ENCODE measurements around the gene NEUROD1.

Gene NEUROD1

DNA sequence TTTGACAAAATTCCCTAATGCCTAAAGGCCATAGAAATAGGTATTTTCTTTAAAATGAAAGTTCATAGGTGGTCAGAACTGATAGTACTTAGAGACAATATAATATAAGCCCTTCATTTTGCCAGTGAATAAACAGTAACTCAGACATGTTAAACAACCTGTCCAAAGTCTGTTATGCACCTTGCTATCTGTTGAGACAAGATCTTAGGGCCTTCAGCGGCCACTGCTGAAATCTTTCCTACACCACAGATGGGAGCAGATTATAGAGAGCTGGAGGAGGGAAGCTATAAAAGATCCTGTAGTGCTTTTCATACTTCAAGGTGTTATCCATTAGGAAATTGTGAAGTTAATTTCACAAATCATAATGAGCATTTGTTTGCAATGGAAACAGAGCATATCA is 37.2 kb downstream of the NEUROD1 start:
- no peak overlapping the region for H3K27ac ChIP-seq (ENCODE audit: low read length)
- no peak overlapping the region for H2AFZ ChIP-seq (ENCODE audit: low read length)
- no peaks in the 10 kb centered on the region for H3K9me3 ChIP-seq (replicated peaks; ENCODE audit: insufficient read depth, low read length)
- no peaks in the 10 kb centered on the region for H3K36me3 ChIP-seq (replicated peaks; ENCODE audit: insufficient read depth, low read length)
- H3K27me3 ChIP-seq (replicated peaks; ENCODE audit: insufficient read depth, low read length), result no peaks in the 10 kb centered on the region
- H4K20me1 ChIP-seq (ENCODE audit: insufficient read depth, low read length), result no peaks in the 10 kb centered on the region
- no peaks in the 10 kb centered on the region for H3F3A ChIP-seq (ENCODE audit: insufficient read depth, low read length)
- TF ChIP-seq EZH2phosphoT487 (IDR thresholded peaks at IDR 0.05; ENCODE audit: low read length), result no peak
- TF ChIP-seq, protein P1, sequence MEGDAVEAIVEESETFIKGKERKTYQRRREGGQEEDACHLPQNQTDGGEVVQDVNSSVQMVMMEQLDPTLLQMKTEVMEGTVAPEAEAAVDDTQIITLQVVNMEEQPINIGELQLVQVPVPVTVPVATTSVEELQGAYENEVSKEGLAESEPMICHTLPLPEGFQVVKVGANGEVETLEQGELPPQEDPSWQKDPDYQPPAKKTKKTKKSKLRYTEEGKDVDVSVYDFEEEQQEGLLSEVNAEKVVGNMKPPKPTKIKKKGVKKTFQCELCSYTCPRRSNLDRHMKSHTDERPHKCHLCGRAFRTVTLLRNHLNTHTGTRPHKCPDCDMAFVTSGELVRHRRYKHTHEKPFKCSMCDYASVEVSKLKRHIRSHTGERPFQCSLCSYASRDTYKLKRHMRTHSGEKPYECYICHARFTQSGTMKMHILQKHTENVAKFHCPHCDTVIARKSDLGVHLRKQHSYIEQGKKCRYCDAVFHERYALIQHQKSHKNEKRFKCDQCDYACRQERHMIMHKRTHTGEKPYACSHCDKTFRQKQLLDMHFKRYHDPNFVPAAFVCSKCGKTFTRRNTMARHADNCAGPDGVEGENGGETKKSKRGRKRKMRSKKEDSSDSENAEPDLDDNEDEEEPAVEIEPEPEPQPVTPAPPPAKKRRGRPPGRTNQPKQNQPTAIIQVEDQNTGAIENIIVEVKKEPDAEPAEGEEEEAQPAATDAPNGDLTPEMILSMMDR (IDR thresholded peaks at IDR 0.05; ENCODE audit: low read length), result no peak
- no peak for TF ChIP-seq EZH2 (optimal IDR thresholded peaks at IDR 0.05; ENCODE audit: low read depth, low read length)
- no peaks in the 10 kb centered on the region for H3K4me1 ChIP-seq (ENCODE audit: low read length)
- no peaks in the 10 kb centered on the region for H3K79me2 ChIP-seq (ENCODE audit: low read length)
- no peak overlapping the region for H3K4me2 ChIP-seq (ENCODE audit: low read depth, low read length)
- H3K9me2 ChIP-seq (replicated peaks; ENCODE audit: insufficient read depth, low read length), result no peaks in the 10 kb centered on the region
- no peak overlapping the region for H3K9ac ChIP-seq (ENCODE audit: low read length)
- DNase-seq, result no peak
- H3K4me3 ChIP-seq (ENCODE audit: low read length), result no peak overlapping the region

GRCh38 chr2:181642086-181642485 is 38.2 kb downstream of the NEUROD1 start:
- no peaks in the 10 kb centered on the region for H3K36me3 ChIP-seq (replicated peaks; ENCODE audit: insufficient read depth, low read length)

GRCh38 chr2:181639686-181640085 is 40.6 kb downstream of the NEUROD1 start:
- no peaks in the 10 kb centered on the region for H3K4me1 ChIP-seq (ENCODE audit: low read length)
- H3K36me3 ChIP-seq (replicated peaks; ENCODE audit: insufficient read depth, low read length), result no peaks in the 10 kb centered on the region
- H3K9ac ChIP-seq (ENCODE audit: low read length), result no peak overlapping the region
- TF ChIP-seq, protein P1 (IDR thresholded peaks at IDR 0.05; ENCODE audit: low read length), result no peak
- no peak for TF ChIP-seq EZH2phosphoT487 (IDR thresholded peaks at IDR 0.05; ENCODE audit: low read length)
- no peak for TF ChIP-seq EZH2 (optimal IDR thresholded peaks at IDR 0.05; ENCODE audit: low read depth, low read length)
- H3K79me2 ChIP-seq (ENCODE audit: low read length), result no peaks in the 10 kb centered on the region
- no peaks in the 10 kb centered on the region for H3K9me3 ChIP-seq (replicated peaks; ENCODE audit: insufficient read depth, low read length)
- no peak overlapping the region for H3K4me2 ChIP-seq (ENCODE audit: low read depth, low read length)
- H2AFZ ChIP-seq (ENCODE audit: low read length), result no peak overlapping the region
- no peaks in the 10 kb centered on the region for H3F3A ChIP-seq (ENCODE audit: insufficient read depth, low read length)
- no peaks in the 10 kb centered on the region for H3K27me3 ChIP-seq (replicated peaks; ENCODE audit: insufficient read depth, low read length)
- H3K9me2 ChIP-seq (replicated peaks; ENCODE audit: insufficient read depth, low read length), result no peaks in the 10 kb centered on the region
- H3K4me3 ChIP-seq (ENCODE audit: low read length), result no peak overlapping the region
- DNase-seq, result no peak
- no peaks in the 10 kb centered on the region for H4K20me1 ChIP-seq (ENCODE audit: insufficient read depth, low read length)
- H3K27ac ChIP-seq (ENCODE audit: low read length), result no peak overlapping the region

More at GRCh38 chr2:181642086-181642485, 38.2 kb downstream of the NEUROD1 start:
- H3K9me3 ChIP-seq (replicated peaks; ENCODE audit: insufficient read depth, low read length), result no peaks in the 10 kb centered on the region
- no peak for DNase-seq
- no peaks in the 10 kb centered on the region for H4K20me1 ChIP-seq (ENCODE audit: insufficient read depth, low read length)
- H3K79me2 ChIP-seq (ENCODE audit: low read length), result no peaks in the 10 kb centered on the region
- H2AFZ ChIP-seq (ENCODE audit: low read length), result no peak overlapping the region
- H3K9me2 ChIP-seq (replicated peaks; ENCODE audit: insufficient read depth, low read length), result no peaks in the 10 kb centered on the region
- H3K9ac ChIP-seq (ENCODE audit: low read length), result no peak overlapping the region
- no peak overlapping the region for H3K4me2 ChIP-seq (ENCODE audit: low read depth, low read length)
- no peak overlapping the region for H3K4me3 ChIP-seq (ENCODE audit: low read length)
- TF ChIP-seq EZH2 (optimal IDR thresholded peaks at IDR 0.05; ENCODE audit: low read depth, low read length) (no peak), EZH2phosphoT487 (IDR thresholded peaks at IDR 0.05; ENCODE audit: low read length) (no peak)
- TF ChIP-seq, protein P1 (IDR thresholded peaks at IDR 0.05; ENCODE audit: low read length), result no peak
- H3K4me1 ChIP-seq (ENCODE audit: low read length), result no peaks in the 10 kb centered on the region
- H3K27ac ChIP-seq (ENCODE audit: low read length), result no peak overlapping the region
- H3F3A ChIP-seq (ENCODE audit: insufficient read depth, low read length), result no peaks in the 10 kb centered on the region
- no peaks in the 10 kb centered on the region for H3K27me3 ChIP-seq (replicated peaks; ENCODE audit: insufficient read depth, low read length)

Data from MM.1S (cell line).